Fibroblast of lung (primary cell): ENCODE data around the gene SPCS3.

Experiments used
- CTCF ChIP-seq, 2 donors: IDR thresholded peaks in 1 of 2; conservative IDR thresholded peaks in 1 of 2; 1 replicate in 1 of 2; 2 replicates in 1 of 2; pipeline ENCODE4 v1.5.1; 2011 to 2012; ENCODE audit warnings: low read length in 2 of 2, control low read depth in 1 of 2, inconsistent platforms in 1 of 2, low read depth in 1 of 2, mild to moderate bottlenecking in 1 of 2
- EZH2 ChIP-seq: IDR thresholded peaks from 2 replicates; pipeline ENCODE4 v1.5.1; 2012; ENCODE audit warnings: low read length, control low read depth, mild to moderate bottlenecking; ENCODE audit errors: missing control alignments

- no peak for TF ChIP-seq CTCF (conservative IDR thresholded peaks at IDR 0.05 in 1 of 2, IDR thresholded peaks at IDR 0.05 in 1 of 2; ENCODE audit: low read depth in 1 of 2, low read length in 2 of 2)
- no peak for TF ChIP-seq EZH2
Measured at GRCh38 chr4:176273736-176274135, 46.0 kb upstream of the SPCS3 start.
